HEK293 (cell line): ENCODE data around the gene CADPS.

Experiments
- YY1 ChIP-seq: fragments of 450-650 bp; formaldehyde crosslinking; IDR thresholded peaks from 2 replicates; pipeline ENCODE4 v1.5.1; 2018; ENCODE audit warnings: missing biosample characterization, missing genetic modification characterization
- ZNF184 ChIP-seq: fragments of 450-650 bp; IDR thresholded peaks from 2 replicates; pipeline ENCODE4 v1.5.1; 2018; ENCODE audit warnings: missing biosample characterization, mild to moderate bottlenecking, missing genetic modification characterization
- ZNF274 ChIP-seq, 2 experiments: fragments of 200-500 bp in 1 of 2; fragments of 450-650 bp in 1 of 2; sonication (Bioruptor generic) in 1 of 2; formaldehyde crosslinking in 1 of 2; IDR thresholded peaks; 2 replicates each; pipeline versions ENCODE4 v1.5.1 to v1.6.1; 2014 to 2016; ENCODE audit warnings: borderline replicate concordance in 1 of 2, inconsistent platforms in 1 of 2, low read length in 1 of 2, missing biosample characterization in 1 of 2, missing genetic modification characterization in 1 of 2
- ZNF843 ChIP-seq: fragments of 450-650 bp; formaldehyde crosslinking; IDR thresholded peaks from 2 replicates; pipeline ENCODE4 v1.5.1; 2016; ENCODE audit warnings: missing biosample characterization, missing genetic modification characterization
- TF ChIP-seq, protein P1 (sequence below): fragments of 450-650 bp; formaldehyde crosslinking; IDR thresholded peaks from 2 replicates; pipeline ENCODE4 v1.5.1; 2016; ENCODE audit warnings: missing biosample characterization, missing genetic modification characterization
- TF ChIP-seq, protein P2 (sequence below): fragments of 450-650 bp; formaldehyde crosslinking; IDR thresholded peaks from 2 replicates; pipeline ENCODE4 v1.5.1; 2016; ENCODE audit warnings: missing biosample characterization, missing genetic modification characterization

DNA sequence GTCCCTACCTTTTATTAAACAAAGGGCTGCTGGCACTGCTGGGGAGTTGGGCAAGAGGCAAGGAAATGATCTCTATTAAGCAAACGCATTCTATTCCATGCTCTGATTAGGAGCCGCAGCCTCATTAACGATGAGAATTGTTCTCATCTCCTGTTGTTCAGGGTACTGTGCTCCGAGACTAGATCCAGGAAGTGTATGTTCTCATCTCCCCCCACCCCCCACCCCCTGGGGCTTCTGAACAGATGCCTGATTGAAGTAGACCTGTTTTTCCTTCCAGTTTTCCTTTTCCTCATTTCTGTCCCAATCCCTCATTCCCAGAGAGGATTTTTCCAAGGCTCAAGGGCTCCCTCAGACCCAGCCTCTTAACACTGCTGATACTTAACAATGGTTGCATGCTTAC is 420.3 kb downstream of the CADPS start:
- no peak for TF ChIP-seq YY1
- no peak for TF ChIP-seq ZNF843
- TF ChIP-seq, protein P1, sequence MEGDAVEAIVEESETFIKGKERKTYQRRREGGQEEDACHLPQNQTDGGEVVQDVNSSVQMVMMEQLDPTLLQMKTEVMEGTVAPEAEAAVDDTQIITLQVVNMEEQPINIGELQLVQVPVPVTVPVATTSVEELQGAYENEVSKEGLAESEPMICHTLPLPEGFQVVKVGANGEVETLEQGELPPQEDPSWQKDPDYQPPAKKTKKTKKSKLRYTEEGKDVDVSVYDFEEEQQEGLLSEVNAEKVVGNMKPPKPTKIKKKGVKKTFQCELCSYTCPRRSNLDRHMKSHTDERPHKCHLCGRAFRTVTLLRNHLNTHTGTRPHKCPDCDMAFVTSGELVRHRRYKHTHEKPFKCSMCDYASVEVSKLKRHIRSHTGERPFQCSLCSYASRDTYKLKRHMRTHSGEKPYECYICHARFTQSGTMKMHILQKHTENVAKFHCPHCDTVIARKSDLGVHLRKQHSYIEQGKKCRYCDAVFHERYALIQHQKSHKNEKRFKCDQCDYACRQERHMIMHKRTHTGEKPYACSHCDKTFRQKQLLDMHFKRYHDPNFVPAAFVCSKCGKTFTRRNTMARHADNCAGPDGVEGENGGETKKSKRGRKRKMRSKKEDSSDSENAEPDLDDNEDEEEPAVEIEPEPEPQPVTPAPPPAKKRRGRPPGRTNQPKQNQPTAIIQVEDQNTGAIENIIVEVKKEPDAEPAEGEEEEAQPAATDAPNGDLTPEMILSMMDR (tag by site-specific recombination): no peak
- no peak for TF ChIP-seq ZNF184 (tag by site-specific recombination)
- no peak for TF ChIP-seq ZNF274 (IDR thresholded peaks at IDR 0.05; ENCODE audit: low read length)
- no peak for TF ChIP-seq ZNF274 (tag by site-specific recombination; IDR thresholded peaks at IDR 0.05; ENCODE audit: borderline replicate concordance)
- TF ChIP-seq, protein P2, sequence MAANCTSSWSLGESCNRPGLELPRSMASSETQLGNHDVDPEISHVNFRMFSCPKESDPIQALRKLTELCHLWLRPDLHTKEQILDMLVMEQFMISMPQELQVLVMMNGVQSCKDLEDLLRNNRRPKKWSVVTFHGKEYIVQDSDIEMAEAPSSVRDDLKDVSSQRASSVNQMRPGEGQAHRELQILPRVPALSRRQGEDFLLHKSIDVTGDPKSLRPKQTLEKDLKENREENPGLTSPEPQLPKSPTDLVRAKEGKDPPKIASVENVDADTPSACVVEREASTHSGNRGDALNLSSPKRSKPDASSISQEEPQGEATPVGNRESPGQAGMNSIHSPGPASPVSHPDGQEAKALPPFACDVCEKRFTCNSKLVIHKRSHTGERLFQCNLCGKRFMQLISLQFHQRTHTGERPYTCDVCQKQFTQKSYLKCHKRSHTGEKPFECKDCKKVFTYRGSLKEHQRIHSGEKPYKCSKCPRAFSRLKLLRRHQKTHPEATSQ: no peak
